Gastrocnemius medialis (tissue), 4 donors: ENCODE results near the gene CLIP2.

Experiments used
- POLR2A ChIP-seq, 2 donors: fragments of 450-650 bp; IDR thresholded peaks; one replicate each; pipeline ENCODE4 v1.6.1; 2017; ENCODE audit warnings: antibody characterized with exemption in 2 of 2, mild to moderate bottlenecking in 2 of 2, moderate library complexity in 2 of 2
- TF ChIP-seq, protein P1 (sequence below), 5 experiments: fragments of 450-650 bp in 3 of 5; fragments of 200-600 bp in 2 of 5; sonication (generic) in 2 of 5; IDR thresholded peaks in 4 of 5; conservative IDR thresholded peaks in 1 of 5; 1 replicate in 4 of 5; 2 replicates in 1 of 5; pipeline ENCODE4 v1.5.1; 2016 to 2019; ENCODE audit warnings: antibody characterized with exemption in 5 of 5, mild to moderate bottlenecking in 3 of 5, moderate library complexity in 3 of 5

- TF ChIP-seq, protein P1, sequence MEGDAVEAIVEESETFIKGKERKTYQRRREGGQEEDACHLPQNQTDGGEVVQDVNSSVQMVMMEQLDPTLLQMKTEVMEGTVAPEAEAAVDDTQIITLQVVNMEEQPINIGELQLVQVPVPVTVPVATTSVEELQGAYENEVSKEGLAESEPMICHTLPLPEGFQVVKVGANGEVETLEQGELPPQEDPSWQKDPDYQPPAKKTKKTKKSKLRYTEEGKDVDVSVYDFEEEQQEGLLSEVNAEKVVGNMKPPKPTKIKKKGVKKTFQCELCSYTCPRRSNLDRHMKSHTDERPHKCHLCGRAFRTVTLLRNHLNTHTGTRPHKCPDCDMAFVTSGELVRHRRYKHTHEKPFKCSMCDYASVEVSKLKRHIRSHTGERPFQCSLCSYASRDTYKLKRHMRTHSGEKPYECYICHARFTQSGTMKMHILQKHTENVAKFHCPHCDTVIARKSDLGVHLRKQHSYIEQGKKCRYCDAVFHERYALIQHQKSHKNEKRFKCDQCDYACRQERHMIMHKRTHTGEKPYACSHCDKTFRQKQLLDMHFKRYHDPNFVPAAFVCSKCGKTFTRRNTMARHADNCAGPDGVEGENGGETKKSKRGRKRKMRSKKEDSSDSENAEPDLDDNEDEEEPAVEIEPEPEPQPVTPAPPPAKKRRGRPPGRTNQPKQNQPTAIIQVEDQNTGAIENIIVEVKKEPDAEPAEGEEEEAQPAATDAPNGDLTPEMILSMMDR (IDR thresholded peaks at IDR 0.05 in 4 of 5, conservative IDR thresholded peaks at IDR 0.05 in 1 of 5): no peak
- TF ChIP-seq POLR2A (IDR thresholded peaks at IDR 0.05): peak in 1 of 2 donors; percentile 23
Measured at GRCh38 chr7:74272305-74273038, 16.7 kb upstream of the CLIP2 start.
